Testis (tissue), 2 donors: ENCODE measurements around the gene LSP1.

Source experiments
- CTCF ChIP-seq, 3 experiments: fragments of 450-650 bp in 2 of 3; fragments of 200-600 bp in 1 of 3; sonication (generic) in 1 of 3; IDR thresholded peaks; one replicate each; pipeline ENCODE4 v1.5.1; 2016 to 2019; ENCODE audit warnings: antibody characterized with exemption in 3 of 3, mild to moderate bottlenecking in 2 of 3, moderate library complexity in 1 of 3
- POLR2A ChIP-seq: fragments of 450-650 bp; IDR thresholded peaks from one replicate; pipeline ENCODE4 v1.6.1; 2017; ENCODE audit warnings: antibody characterized with exemption, mild to moderate bottlenecking, moderate library complexity

- TF ChIP-seq CTCF (IDR thresholded peaks at IDR 0.05): no peak
- no peak for TF ChIP-seq POLR2A
Observed at GRCh38 chr11:1845561-1846452, 7.1 kb upstream of the LSP1 start.
